H1 (cell line): ENCODE results near the gene TRIM6.

Experiments
- ATF2 ChIP-seq: IDR thresholded peaks from 2 replicates; pipeline ENCODE4 v1.6.1; 2012; ENCODE audit warnings: low read length, inconsistent platforms
- EGR1 ChIP-seq: IDR thresholded peaks from 2 replicates; pipeline ENCODE4 v1.6.1; 2011; ENCODE audit warnings: low read depth, low read length, borderline replicate concordance
- EZH2 ChIP-seq: fragments of 200-600 bp; sonication (generic); IDR thresholded peaks from 2 replicates; pipeline ENCODE4 v1.7.1; 2012; ENCODE audit warnings: low read depth, mild to moderate bottlenecking, moderate library complexity, low read length, inconsistent platforms; ENCODE audit not compliant: severe bottlenecking
- POLR2AphosphoS5 ChIP-seq: IDR thresholded peaks from 2 replicates; pipeline ENCODE4 v1.6.1; 2011; ENCODE audit warnings: low read depth, low read length
- SIN3A ChIP-seq, 2 experiments: IDR thresholded peaks in 1 of 2; conservative IDR thresholded peaks in 1 of 2; 2 replicates each; pipeline ENCODE4 v1.6.1; 2011 to 2012; ENCODE audit warnings: low read length in 2 of 2, improper control_type of control experiment in 1 of 2, low read depth in 1 of 2, mild to moderate bottlenecking in 1 of 2
- TAF1 ChIP-seq: IDR thresholded peaks from 2 replicates; pipeline ENCODE4 v1.6.1; 2011; ENCODE audit warnings: mild to moderate bottlenecking, low read depth, low read length
- TCF12 ChIP-seq: IDR thresholded peaks from 2 replicates; pipeline ENCODE4 v1.6.1; 2011; ENCODE audit warnings: low read depth, mild to moderate bottlenecking, low read length
- TEAD4 ChIP-seq: IDR thresholded peaks from 2 replicates; pipeline ENCODE4 v1.6.1; 2012; ENCODE audit warnings: low read depth, low read length, inconsistent platforms, mixed read lengths
- YY1 ChIP-seq: IDR thresholded peaks from 2 replicates; pipeline ENCODE4 v1.6.1; 2011; ENCODE audit warnings: low read depth, mild to moderate bottlenecking, low read length
- ZNF274 ChIP-seq: IDR thresholded peaks from 2 replicates; pipeline ENCODE4 v1.7.0; 2012; ENCODE audit warnings: low read length, borderline replicate concordance; ENCODE audit errors: extremely low read depth
- TF ChIP-seq, protein P1 (sequence below), 3 experiments: IDR thresholded peaks; 1 replicate in 2 of 3; 2 replicates in 1 of 3; pipeline versions ENCODE4 v1.5.1 to v1.6.1; 2011; ENCODE audit warnings: low read length in 3 of 3, mild to moderate bottlenecking in 3 of 3, inconsistent platforms in 2 of 3, low read depth in 1 of 3, moderate library complexity in 1 of 3; ENCODE audit not compliant: insufficient read depth in 1 of 3; ENCODE audit errors: control extremely low read depth in 1 of 3
- TF ChIP-seq, protein P2 (sequence below): IDR thresholded peaks from 2 replicates; pipeline ENCODE4 v1.6.1; 2011; ENCODE audit warnings: low read depth, mild to moderate bottlenecking, low read length; ENCODE audit not compliant: insufficient read depth
- TF ChIP-seq, protein P3 (sequence below): IDR thresholded peaks from 2 replicates; pipeline ENCODE4 v1.6.1; 2012; ENCODE audit warnings: inconsistent platforms

GRCh38 chr11:5600374-5600851 lies 4.0 kb downstream of the TRIM6 start:
- TF ChIP-seq TCF12 (no peak), EZH2 (no peak), ATF2 (no peak), YY1 (no peak), POLR2AphosphoS5 (no peak), EGR1 (no peak), TEAD4 (no peak), ZNF274 (no peak), TAF1 (no peak), SIN3A (conservative IDR thresholded peaks at IDR 0.05 in 1 of 2, IDR thresholded peaks at IDR 0.05 in 1 of 2; ENCODE audit: low read depth in 1 of 2, low read length in 2 of 2) (no peak)
- TF ChIP-seq, protein P1, sequence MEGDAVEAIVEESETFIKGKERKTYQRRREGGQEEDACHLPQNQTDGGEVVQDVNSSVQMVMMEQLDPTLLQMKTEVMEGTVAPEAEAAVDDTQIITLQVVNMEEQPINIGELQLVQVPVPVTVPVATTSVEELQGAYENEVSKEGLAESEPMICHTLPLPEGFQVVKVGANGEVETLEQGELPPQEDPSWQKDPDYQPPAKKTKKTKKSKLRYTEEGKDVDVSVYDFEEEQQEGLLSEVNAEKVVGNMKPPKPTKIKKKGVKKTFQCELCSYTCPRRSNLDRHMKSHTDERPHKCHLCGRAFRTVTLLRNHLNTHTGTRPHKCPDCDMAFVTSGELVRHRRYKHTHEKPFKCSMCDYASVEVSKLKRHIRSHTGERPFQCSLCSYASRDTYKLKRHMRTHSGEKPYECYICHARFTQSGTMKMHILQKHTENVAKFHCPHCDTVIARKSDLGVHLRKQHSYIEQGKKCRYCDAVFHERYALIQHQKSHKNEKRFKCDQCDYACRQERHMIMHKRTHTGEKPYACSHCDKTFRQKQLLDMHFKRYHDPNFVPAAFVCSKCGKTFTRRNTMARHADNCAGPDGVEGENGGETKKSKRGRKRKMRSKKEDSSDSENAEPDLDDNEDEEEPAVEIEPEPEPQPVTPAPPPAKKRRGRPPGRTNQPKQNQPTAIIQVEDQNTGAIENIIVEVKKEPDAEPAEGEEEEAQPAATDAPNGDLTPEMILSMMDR (IDR thresholded peaks at IDR 0.05; ENCODE audit: control extremely low read depth in 1 of 3, insufficient read depth in 1 of 3, low read depth in 1 of 3, low read length in 3 of 3): peak; percentile 75 to 99 (median 95)
- TF ChIP-seq, protein P2, sequence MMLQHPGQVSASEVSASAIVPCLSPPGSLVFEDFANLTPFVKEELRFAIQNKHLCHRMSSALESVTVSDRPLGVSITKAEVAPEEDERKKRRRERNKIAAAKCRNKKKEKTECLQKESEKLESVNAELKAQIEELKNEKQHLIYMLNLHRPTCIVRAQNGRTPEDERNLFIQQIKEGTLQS: no peak
- TF ChIP-seq, protein P3, sequence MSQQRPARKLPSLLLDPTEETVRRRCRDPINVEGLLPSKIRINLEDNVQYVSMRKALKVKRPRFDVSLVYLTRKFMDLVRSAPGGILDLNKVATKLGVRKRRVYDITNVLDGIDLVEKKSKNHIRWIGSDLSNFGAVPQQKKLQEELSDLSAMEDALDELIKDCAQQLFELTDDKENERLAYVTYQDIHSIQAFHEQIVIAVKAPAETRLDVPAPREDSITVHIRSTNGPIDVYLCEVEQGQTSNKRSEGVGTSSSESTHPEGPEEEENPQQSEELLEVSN: no peak
